ENCODE results near the gene SYT9.

The SYT9 gene, protein sequence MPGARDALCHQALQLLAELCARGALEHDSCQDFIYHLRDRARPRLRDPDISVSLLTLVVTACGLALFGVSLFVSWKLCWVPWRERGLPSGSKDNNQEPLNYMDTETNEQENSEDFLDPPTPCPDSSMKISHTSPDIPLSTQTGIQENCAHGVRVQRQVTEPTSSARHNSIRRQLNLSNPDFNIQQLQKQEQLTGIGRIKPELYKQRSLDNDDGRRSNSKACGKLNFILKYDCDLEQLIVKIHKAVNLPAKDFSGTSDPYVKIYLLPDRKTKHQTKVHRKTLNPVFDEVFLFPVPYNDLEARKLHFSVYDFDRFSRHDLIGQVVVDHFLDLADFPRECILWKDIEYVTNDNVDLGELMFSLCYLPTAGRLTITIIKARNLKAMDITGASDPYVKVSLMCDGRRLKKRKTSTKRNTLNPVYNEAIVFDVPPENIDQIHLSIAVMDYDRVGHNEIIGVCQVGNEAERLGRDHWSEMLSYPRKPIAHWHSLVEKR

DNA sequence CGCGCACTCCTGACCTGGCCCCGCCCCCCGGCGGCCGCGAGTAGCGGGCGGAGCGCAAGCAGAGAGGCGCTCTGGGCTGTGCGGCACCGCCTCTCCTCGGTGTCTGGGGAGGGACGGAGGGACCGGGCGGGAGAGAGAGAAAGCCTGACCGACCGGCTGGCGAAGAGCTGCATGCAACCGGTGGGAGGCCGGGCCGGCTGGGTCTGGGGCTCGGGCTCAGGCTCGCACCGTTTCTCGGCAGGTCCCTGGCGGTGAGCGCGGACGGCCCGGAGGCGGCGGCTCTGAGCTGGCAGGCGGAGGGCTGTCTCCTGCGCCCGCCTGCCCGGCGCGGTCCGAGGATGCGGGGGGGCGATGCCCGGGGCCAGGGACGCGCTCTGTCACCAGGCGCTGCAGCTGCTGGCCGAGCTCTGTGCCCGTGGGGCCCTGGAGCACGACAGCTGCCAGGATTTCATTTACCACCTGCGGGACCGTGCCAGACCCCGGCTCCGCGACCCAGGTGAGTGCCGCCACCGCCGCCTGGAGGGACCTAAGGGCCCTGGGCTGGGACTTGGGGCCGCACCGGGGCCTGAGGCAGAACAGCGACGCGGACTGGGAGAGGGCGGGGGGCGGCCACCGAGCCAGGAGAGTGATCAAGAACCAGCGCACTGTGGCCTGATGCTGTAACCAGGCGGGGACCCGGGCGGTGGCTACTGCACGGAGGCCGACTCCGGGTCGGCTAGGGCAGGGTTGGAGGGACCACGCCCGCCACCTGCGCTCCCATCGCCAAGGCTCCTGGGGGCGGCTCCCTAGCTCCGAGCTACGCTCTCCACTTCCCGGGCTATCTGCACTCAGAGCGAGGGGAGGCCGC is at the start of gene SYT9:
SYT9 (plus strand) TSS at position 69 of the 847 bp plus-strand sequence; CDS start at position 352, 283 bp downstream.
- peak; percentile 17 for DNase-seq

DNA sequence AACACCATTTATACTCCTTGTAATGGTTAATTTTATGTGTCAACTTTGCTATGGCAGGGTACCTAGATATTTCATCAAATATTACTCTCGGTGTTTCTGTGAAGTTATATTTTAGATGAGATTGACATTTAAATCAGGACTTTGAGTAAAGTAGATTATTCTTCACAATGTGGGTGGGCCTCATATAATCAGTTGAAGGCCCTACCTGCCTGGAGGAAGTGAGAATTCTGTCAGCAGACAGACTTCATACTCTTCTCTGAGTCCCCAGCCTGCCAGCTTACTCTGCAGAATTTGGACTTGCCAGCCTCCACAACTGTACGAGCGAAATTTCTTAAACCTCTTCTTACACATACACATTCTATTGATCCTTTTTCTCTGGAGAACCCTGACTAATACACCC is 49.3 kb upstream of the SYT9 start:
- no peak for DNase-seq

DNA sequence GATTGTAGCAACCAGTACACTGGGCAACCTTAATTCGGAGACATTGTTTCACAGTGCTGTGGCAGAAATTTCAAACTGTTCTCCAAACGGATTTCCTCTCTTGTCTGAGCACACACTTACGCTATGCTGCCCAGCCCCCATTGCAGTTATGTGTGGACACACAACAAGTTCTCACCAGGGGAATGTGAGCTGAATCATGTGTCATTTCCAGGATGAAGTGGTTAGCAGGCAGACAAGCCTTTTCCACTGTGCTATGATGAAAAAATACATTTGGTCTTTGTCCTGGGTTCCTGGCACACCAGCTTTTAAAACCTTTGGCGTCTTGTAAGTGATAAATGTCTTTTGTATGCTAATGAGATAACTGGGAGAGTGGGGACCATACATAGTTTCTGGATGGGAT is 46.9 kb upstream of the SYT9 start:
- no peak for DNase-seq

DNA sequence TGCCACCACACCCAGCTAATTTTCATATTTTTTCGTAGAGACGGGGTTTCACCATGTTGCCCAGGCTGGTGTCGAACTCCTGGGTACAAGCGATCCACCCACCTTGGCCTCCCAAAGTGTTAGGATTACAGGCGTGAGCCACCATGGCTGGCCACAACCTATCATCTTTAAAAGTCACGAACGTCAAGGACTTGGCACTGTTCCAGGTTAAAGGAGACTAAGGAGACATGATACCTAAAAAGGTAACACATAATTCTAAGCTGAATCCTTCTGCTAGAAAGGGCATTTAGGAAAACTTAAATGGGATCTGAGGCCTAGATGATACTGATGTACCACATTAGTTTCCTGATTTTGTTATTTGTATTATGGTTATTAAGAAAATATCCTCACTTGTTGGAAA is 43.3 kb upstream of the SYT9 start:
- no peak for DNase-seq

DNA sequence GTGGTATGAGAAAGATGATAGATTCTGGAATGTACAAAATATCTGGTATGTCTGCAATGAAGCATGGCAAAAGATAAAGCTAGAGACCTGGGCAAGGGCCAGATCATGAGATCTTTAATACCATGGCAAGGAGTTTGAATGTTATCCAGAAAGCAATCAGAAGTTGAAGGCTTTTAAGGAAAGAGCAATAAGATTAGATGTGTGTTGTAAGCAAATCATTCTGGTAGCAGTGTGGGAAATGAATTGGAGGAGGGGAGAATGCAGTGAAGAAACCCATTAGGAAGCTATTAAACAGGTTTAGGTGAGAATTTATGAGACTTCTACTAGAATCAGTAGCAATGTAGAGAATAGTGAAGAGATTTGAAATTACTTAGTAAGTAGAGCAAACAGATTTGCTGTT is 32.2 kb upstream of the SYT9 start:
- DNase-seq: no peak

DNA sequence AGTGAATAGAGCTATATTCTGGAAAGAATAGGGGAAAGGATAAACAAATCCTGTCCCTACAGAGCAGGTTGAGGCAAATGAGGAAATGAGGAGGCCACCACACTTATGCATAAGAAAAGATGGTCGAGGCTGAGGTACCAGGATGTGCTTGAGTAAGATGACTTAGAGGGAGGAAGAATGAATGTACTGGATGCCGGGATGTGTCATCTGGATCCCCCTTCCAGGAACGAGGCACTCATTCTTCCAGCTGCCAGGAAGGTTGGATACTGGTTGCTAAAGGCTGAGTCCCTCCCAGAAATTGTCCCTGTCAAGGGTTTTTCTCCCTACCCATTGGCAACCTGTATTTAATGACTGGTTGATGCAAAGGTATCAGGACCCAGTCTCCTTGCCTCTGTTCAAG is 31.1 kb upstream of the SYT9 start:
- no peak for DNase-seq

DNA sequence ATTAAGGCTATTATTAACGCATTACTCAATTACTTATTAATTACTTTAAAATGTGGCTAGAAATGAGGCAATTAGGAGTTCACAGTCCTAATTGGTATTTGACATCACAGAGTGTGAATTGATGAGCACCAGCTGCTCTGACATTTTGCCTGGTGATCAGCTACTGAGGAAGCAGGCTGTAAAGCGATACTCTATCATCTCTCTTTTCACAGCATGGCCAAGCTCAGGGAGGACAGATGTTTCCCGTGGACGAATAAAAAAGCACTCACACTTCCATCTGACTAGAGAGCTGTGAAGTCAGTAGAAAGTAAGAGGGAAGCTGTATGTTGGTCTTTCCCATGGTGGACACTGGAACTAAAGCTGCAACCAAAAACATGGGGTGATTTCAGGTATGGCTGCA is 29.1 kb upstream of the SYT9 start:
- no peak for DNase-seq

DNA sequence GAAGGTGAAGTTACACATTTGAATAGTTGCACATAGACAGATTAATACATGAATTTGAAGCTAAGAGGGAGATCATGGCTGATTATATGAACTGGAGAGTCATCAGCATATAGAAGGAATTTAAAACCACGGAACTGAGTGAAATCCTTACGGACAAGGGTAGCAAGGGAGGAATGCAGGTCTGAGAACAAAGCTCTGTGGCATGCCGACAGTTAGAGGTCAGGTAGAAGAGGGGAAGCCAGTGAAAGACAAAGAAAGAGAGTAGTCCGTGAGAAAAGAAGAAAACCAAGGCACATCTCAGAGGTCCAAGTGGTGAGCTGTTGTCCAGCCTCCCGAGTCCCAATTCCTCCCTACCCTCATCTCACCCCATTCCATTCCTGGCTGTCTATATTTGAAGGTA is 11.8 kb upstream of the SYT9 start:
- no peak for DNase-seq

DNA sequence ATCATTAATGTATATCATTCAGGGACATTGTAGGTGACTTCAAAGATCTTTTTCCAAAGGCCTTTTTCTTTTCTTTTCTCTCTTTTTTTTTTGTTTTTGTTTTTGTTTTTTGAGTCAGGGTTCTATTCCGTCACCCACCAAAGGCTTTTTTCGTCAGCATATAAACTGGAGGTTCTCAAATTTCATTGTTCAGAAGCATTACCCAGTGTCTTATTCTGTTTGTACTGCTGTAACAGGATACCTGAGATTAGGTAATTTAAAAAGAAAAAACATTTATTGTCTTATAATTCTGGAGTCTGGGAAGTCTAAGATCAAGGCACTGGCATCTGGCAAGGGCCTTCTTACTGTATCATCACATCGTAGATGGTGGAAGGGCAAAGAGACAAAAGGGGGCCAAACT is 6.4 kb upstream of the SYT9 start:
- no peak for DNase-seq

DNA sequence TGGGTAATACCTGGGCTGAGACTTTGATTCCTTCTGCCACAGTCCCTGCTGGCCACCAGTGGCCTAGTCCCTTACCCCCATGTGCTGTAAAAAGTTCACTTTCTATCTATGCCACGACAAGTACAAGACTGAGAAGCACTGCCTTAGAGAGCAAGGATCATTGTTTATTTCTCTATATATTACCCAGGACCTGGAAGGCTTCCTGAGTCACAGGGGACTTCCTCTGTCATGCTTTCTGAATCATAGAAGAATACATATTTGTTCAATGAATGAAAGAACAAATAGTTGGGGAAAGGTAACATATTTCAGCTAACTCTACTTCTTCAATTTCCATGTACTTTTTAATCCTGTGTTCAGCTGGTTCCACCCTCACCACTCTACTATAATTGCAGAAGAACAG is 5.5 kb upstream of the SYT9 start:
- no peak for DNase-seq

DNA sequence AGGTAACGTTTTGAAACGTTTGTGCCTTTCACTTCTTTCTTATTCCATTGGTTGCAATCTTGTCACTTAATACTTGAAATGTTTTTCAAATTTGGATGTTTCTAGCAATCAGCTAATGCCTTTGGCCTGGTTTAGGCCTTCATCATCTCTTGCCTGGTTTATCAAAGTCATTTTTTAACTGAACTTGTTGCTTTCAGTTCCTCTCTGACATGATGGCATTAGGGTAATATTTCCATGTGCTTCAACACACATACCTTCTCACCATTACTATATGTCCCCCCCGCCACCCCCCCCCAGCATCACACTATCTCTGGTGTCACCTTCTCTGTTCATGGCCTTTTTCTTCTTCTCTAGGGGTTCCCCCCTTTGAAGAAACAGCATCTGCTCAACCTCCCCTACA is 1.5 kb upstream of the SYT9 start:
- no peak for DNase-seq

DNA sequence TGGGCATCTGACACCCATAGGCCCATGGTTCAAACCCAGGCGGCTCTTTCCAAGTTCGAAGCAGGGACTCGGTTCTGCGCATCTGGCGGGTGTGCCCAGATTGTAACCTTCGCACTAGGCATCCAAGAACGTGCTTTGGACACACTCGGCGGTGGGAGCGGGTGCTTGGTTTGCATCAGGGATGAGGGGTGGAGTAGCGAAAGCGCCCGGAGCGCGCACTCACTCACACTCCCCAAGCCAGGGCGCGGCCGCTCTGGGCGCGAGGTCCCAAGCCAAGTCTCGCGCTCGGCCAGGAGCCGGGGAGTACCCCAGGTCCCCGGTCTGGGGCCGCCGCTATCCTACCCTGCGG is 243 bp upstream of the SYT9 start:
- no peak for DNase-seq

DNA sequence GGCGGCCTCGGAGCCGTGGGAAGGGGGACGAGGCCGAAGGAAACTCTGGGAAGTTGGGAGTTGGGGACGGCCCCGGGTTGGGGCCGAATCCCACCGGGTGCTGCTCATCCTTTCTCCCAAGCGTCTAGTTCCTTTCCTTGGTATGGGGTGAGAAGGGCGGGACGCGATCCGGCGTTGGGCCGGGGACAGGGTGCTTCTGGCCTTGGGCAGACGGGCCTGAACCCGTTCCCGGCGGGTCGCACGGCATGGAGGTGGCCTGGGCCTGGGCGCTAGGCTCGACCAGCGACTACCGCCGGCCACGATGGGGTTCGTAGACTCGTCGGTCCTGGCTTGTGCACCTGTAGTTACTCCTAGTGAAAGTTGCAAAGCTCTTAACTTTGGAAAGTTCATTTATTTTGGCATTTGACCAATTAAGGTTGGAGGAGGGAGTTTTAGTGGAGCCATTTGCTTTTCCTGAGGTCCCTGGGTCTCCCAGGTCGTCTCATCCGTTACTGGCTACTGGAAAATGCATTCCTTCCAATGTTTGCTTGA is 1.0 kb downstream of the SYT9 start:
- DNase-seq: no peak

DNA sequence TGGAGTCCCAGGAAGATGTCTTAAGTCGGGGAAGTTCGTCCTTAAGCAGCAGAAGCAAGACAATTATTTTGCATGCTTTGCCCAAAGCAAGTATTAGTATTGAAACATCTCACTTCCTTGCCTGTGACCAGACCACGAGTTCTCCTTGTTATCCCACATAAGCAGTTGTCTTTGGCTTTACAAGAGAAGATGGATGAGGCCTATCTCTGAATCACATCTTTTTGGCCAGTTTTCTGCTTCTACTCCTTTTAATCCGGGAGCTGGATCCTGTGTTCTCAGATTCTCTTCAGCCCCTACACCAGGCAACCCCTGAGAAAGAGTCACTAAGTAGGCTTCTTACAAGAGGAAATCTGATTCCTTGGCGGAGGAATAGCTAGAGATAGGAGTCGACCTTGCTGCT is 2.1 kb downstream of the SYT9 start:
- no peak for DNase-seq

DNA sequence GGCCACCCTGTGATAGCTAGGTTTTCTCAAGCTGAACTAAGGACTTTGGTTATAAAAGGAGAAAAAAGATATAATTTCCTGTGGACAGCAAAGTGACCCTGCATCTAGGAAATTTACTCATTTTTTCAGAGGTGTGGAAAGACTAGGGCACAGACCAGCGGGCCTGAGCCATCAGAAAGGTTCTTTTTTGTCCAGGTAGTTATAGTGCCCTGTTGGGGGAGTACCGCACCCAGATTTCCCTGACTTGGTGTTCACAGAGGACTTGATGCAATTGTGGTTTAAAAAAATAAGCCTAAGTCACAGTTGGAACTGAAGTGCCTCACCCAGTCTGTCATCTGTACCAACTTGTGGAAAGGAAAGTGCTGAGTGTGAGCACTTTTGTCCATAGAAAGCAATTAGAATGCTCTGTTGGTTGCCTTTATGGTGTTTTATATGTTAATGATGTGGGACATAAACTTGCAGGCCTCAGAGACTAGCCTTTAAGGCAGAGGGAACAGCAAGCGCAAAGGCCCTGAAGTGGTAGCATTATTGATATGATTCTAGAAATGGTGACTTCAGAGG is 3.1 kb downstream of the SYT9 start:
- no peak for DNase-seq

DNA sequence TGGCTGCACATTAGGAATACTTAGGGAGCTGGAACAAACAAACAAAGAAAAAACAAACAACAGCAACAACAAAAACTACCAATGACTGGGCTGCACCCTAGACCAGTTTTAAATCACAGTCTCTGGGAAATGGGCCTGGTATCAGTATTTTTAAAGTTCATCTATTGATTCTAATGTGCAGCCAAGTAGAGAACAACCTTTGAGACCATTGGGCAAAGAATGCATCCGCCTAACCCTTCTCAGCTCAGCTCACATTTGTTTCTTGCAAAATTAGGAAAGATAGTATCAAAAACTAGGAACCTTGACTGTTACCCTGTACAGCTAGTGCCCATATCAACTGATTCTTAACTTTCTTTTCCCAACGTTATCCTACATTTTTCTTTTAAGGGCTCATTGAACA is 5.2 kb downstream of the SYT9 start:
- no peak for DNase-seq

DNA sequence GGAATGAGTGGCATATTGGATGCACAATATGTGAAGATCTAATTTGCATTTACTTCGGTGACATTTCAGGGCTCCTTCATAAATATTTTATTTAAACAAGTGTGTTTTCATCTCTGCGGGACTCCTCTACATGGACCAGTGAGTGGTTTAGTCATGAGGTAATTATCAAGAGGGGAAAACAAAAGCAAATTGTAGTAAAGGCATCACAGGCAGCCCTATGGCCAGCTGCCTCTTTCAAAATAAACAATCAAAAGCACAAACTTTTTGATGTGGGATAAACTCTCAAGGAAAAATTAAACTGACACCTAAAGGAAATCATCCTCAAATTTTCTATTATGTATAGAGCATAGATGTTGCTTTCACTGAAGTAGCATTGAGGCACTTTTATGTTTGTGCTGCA is 6.0 kb downstream of the SYT9 start:
- DNase-seq: no peak

DNA sequence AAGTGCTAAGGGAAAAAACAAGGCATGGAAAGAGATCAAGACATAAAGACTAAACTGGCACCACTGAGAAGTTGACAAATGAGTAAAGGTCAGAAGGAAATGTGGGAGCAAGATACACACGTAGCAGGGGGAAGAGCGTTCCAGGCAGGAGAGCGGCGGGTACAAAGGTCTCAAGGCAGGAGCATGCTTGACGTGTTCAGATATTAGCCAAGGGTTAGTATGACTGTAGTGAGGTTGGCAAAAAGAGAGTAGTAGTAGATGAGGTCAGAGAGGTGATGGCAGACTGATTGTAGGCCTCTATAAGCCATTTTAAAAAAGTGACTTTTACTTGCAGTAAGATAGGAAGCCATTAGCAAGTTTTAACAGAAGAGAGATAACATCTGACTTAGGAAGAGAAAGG is 9.9 kb downstream of the SYT9 start:
- no peak for DNase-seq

DNA sequence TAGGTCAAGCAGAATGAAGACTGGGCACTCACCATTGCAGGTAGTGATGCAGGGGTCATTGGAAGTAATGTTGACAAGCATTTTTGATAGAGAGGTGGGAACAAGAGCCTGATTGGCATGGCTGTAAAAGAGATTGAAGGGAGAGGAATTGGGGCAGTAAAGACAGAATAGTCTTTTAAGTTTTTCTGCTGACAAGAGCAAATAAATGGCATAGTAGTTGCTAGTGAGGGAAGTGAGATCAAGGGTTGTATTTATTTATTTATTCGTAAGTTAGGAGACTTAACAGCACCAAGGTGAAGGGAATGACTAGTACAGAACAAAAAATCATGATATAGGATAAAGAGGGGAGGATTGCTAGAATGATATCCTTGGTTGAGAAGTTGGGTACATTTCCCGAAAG is 11.0 kb downstream of the SYT9 start:
- DNase-seq: no peak

DNA sequence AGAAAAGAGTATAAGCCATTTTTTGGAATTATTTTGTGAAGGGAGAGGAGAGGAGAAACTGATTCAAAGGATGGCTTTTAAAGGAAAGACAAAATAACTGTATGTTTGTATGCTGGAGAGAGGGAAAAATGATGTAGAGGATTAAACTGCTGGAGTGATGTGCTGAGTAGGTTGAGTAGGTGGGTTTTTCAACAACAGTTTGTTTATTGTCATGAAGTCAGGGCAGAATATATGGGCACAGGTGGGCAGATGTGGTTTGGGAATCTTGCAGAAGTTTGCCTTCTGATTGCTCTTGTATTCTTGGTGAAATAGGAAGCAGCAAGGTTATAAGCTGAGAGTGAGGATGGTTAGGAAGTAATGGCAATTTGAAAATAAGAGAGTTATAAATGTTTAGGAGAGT is 12.1 kb downstream of the SYT9 start:
- DNase-seq: no peak

DNA sequence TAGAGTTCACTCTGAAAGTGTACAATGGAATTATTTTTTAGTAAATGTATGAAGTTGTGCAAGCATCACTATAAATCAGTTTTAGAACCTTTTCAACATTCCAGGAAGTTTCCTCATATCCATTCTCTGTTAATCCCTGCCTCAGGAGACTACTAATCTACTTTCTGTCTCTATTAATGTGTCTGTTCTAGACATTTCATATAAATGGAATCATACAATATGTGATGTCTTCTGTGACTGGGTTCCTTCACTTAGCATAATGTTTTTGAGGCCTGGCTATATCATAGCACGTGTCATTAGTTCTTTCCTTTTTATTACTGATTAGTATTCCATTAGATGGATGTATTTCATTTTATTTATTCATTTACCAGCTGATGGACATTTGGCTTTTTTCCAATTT is 17.1 kb downstream of the SYT9 start:
- DNase-seq: no peak

DNA sequence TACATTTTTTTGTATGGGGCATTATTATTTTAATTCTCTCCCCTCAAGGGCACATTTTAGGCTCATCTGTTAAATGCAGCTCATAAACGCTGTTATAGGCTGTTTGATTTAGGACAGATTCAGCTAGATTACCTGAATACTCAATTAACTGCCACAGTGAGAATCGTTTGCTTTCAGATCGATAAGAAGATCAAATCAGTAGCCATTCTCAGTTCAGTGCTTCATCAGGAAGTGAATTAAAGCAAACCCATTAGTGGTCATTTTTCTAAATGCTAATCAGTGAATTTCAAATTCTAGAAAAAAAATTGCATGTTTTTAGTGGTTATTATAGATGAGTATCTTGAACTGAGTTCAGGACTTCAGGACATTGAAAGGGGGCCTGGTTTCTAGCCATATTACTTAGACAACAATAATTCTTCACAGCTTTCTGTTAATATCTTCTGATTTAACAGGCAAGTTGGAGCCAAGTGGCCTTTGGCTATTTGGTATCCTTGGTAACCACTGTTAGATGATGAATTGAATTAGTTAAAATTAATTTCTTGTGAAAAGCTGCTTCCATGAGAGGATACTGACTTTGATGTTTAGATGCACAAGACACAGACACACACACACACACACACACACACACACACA is 18.6 kb downstream of the SYT9 start:
- DNase-seq: no peak

DNA sequence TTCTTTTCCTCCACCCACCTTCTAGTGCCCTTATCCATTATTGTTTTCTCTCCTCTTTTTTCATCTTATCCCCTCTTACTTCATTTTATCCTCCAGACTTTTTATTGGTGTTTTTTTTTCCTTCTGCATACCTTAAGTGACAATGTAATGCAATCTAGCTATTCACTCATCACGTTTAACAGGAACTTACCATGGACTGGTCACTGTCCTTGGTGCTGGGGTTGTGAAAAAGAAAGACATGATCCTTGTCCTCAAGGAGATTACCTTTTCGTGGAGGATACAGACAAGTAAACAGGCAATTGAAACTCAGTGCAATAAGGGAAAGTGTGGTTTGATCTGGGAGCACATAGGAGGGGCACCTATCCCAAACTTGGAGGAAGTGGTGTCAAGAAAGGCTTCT is 20.7 kb downstream of the SYT9 start:
- no peak for DNase-seq

All from stimulated activated CD4-positive, alpha-beta T cell treated with anti-CD3 and anti-CD28 coated beads, Interleukin-12 subunit alpha, Interleukin-12 subunit beta, amount 100 ng/mL, for 4 hours (primary cell).